T-helper 1 cell treated with Interleukin-12 subunit alpha and Interleukin-12 subunit beta and Interleukin-4 antibody, amounts not matched to agents 30 μg/mL and 1 μg/mL, for 36 hours (primary cell): Measurements from ENCODE around the gene CRIM1.
A peak's percentile ranks its signal among the peaks of the same experiment; 100 is the strongest.
"Not testable (repeated sequence)": the region's sequence is repeated elsewhere in the genome, so short reads cannot be mapped to it uniquely, and the experiment has no call there.

Experiments
- H3K27ac Mint-ChIP-seq: one replicate; pipeline ENCODE4 v1.8.0; 2021; ENCODE audit warnings: mild to moderate bottlenecking, mixed read lengths
- H3K27me3 Mint-ChIP-seq: one replicate; pipeline ENCODE4 v1.8.0; 2021; ENCODE audit warnings: low read depth, mixed read lengths
- H3K36me3 Mint-ChIP-seq: one replicate; pipeline ENCODE4 v1.8.0; 2021; ENCODE audit warnings: low read depth, mixed read lengths
- H3K4me1 Mint-ChIP-seq: one replicate; pipeline ENCODE4 v1.8.0; 2021; ENCODE audit warnings: low read depth, mixed read lengths
- H3K4me3 Mint-ChIP-seq: one replicate; pipeline ENCODE4 v1.8.0; 2021; ENCODE audit warnings: mild to moderate bottlenecking, moderate library complexity, mixed read lengths
- H3K9me3 Mint-ChIP-seq: one replicate; pipeline ENCODE4 v1.8.0; 2021; ENCODE audit warnings: mixed read lengths

CRIM1 gene

GRCh38 chr2:36355151-36355889, at the start of gene CRIM1:
TSS of gene CRIM1 (plus strand) at chr2:36355778. CDS start at chr2:36356293, 515 bp downstream.
- no peaks in the 10 kb centered on the region for H3K9me3 Mint-ChIP-seq
- H3K4me3 Mint-ChIP-seq: peak within 1 kb of the TSS; percentile 82
- peaks cover 67% of the 10 kb centered on the region for H3K27me3 Mint-ChIP-seq
- peak within 1 kb of the TSS; percentile 73 for H3K27ac Mint-ChIP-seq
- peaks cover 20% of the 10 kb centered on the region for H3K4me1 Mint-ChIP-seq
- peaks cover 4% of the 10 kb centered on the region for H3K36me3 Mint-ChIP-seq

DNA sequence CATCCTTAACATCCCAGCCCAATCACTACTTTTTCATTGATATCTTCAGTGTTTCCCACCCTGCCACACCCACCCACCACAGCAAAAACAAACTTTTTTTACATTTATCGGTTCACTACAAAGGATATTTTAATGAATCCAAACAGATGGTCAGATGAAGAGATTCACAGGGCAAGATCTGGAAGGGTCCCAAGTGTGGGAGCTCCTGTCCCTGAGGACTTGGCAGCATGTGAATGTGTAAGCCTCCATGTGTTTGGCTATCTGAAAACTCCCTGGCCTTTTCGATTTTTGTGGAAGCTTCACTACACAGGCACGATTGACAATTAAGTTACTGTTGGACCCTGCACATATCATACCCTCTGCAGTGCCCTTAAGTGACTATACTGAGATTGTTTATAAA, 48.1 kb upstream of the CRIM1 start:
- peaks cover 14% of the 10 kb centered on the region for H3K4me1 Mint-ChIP-seq
- H3K27ac Mint-ChIP-seq: no peak overlapping the region
- H3K27me3 Mint-ChIP-seq: peaks cover 9% of the 10 kb centered on the region
- H3K4me3 Mint-ChIP-seq: no peak overlapping the region
- H3K9me3 Mint-ChIP-seq: peaks cover 16% of the 10 kb centered on the region
- H3K36me3 Mint-ChIP-seq: peaks cover 7% of the 10 kb centered on the region

- peak overlapping the region; percentile 12 for H3K27ac Mint-ChIP-seq
- peaks cover 14% of the 10 kb centered on the region for H3K4me1 Mint-ChIP-seq
- H3K9me3 Mint-ChIP-seq: peaks cover 15% of the 10 kb centered on the region
- H3K27me3 Mint-ChIP-seq, H3K36me3 Mint-ChIP-seq, H3K4me3 Mint-ChIP-seq: not testable (repeated sequence)
Measured at GRCh38 chr2:36310444-36310843, 45.1 kb upstream of the CRIM1 start.

GRCh38 chr2:36318547-36318946, 37.0 kb upstream of the CRIM1 start:
- no peak overlapping the region for H3K27ac Mint-ChIP-seq
- peaks cover 2% of the 10 kb centered on the region for H3K36me3 Mint-ChIP-seq
- peaks cover 29% of the 10 kb centered on the region for H3K27me3 Mint-ChIP-seq
- no peak overlapping the region for H3K4me3 Mint-ChIP-seq
- H3K9me3 Mint-ChIP-seq: peaks cover 3% of the 10 kb centered on the region
- H3K4me1 Mint-ChIP-seq: peaks cover 1% of the 10 kb centered on the region

DNA sequence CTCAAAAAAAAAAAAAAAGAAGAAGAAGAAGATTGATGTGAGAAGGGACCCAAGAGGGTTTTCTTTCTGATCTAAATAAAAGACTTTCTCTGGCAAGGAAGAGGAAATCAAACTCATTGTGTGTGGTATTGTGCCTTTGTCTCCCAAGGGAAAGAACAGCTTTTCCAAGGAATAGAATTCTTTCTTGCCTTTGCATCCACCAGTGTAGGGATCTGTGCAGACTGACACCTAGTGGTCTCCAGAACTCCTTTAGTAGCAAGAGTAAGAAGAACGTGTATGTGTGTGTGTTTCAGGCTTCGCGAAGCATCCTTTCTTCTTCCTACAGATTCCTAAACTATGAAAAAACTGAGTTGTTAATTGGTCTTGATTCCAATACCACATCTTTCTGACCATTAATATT, 33.5 kb upstream of the CRIM1 start:
- Mint-ChIP-seq H3K27me3 (peaks cover 35% of the 10 kb centered on the region), H3K36me3 (peaks cover 2% of the 10 kb centered on the region), H3K27ac (no peak overlapping the region), H3K4me1 (peaks cover 1% of the 10 kb centered on the region), H3K9me3 (no peaks in the 10 kb centered on the region), H3K4me3 (no peak overlapping the region)

GRCh38 chr2:36326286-36326685, 29.3 kb upstream of the CRIM1 start:
- no peak overlapping the region for H3K27ac Mint-ChIP-seq
- H3K9me3 Mint-ChIP-seq: no peaks in the 10 kb centered on the region
- no peaks in the 10 kb centered on the region for H3K36me3 Mint-ChIP-seq
- H3K4me1 Mint-ChIP-seq: peaks cover 1% of the 10 kb centered on the region
- no peak overlapping the region for H3K4me3 Mint-ChIP-seq
- H3K27me3 Mint-ChIP-seq: peaks cover 52% of the 10 kb centered on the region

DNA sequence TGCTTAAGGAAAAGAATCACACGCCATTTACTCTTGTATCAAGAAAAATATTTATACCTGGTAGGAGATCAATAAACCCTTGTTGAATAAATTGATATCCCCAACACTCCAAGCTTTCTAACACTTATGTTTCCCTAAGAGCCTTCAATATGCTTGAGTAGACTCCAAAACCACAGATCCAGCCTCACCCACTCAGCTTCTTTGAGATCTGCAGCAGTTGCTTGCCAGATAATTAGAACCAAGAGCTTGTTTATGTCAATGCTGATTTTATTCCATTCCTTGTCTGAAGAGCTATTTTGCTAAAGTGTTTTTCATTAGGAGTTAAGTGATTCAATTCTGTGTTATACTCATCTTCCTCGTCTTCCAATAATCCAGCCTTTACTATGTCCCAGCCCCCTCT, 26.3 kb upstream of the CRIM1 start:
- no peaks in the 10 kb centered on the region for H3K36me3 Mint-ChIP-seq
- peaks cover 31% of the 10 kb centered on the region for H3K27me3 Mint-ChIP-seq
- H3K27ac Mint-ChIP-seq: no peak overlapping the region

DNA sequence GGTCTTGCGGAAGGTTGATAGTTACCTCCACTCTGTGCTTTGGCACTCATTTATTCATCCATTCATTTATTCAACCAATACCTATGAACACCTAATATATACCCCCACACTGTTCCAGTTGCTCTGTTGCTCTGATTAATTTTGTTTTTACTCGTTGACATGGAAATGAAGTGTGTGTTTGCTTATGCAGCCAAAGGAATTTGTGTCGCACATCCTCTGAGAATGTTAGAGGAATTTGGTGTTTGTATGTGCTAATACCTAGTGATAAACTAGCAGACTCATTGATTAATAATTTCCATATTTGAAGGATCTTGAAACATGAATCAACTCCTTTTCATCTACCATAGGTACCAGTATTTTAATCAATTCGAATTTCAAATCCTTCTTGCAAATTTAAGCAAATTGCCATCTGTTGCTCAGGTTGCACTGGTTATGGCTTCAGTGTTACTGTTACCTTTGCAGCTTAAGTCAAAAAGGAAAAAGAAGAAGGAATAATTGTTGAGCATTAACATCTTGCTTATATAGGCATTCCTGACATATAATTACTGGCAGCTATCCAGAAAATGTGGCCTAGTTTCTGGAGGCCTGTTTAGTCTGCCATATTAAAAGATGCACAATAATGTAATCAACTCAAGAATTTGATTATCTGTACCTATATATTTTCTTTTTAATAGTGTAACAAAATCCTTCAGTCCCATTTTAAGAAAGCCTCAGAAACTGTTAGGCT, 25.7 kb upstream of the CRIM1 start:
- H3K27ac Mint-ChIP-seq: no peak overlapping the region
- no peaks in the 10 kb centered on the region for H3K36me3 Mint-ChIP-seq
- H3K9me3 Mint-ChIP-seq: no peaks in the 10 kb centered on the region
- peaks cover 31% of the 10 kb centered on the region for H3K27me3 Mint-ChIP-seq
- H3K4me1 Mint-ChIP-seq: no peaks in the 10 kb centered on the region
- no peak overlapping the region for H3K4me3 Mint-ChIP-seq

More for the DNA sequence above, 26.3 kb upstream of the CRIM1 start:
- H3K4me1 Mint-ChIP-seq: no peaks in the 10 kb centered on the region
- H3K4me3 Mint-ChIP-seq: no peak overlapping the region
- no peaks in the 10 kb centered on the region for H3K9me3 Mint-ChIP-seq

GRCh38 chr2:36330473-36331395, 24.8 kb upstream of the CRIM1 start:
- Mint-ChIP-seq H3K27me3 (peaks cover 37% of the 10 kb centered on the region), H3K4me3 (no peak overlapping the region), H3K36me3 (no peaks in the 10 kb centered on the region), H3K9me3 (no peaks in the 10 kb centered on the region), H3K4me1 (no peaks in the 10 kb centered on the region), H3K27ac (no peak overlapping the region)

DNA sequence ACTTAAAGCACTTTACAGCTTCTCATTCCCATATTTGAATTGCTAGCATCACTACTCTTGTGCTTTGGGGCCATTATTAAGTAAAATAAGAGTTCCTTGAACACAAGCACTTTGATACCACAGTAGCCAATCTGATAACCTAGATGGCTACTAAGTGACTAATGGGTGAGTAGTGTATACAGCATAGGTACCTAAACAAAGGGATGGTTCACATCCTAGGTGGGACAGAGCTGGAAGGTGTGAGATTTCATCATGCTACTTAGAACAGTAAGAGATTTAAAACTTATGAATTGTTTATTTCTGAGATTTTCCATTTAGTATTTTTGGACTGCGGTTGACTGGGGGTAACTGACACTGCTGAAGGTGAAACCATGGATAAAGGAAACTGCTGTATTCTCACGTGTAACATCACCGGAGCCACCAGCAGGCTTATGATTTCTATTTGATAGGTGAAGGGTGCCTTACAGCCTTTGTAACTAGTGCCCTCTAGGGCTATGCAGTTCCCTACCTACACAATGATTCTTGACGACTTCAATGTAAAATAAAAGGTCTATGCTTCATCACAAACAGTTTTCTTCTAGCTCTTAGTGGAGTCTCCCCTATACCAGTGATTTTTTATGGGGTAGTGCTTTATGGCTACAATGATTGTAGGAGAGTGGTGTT, 22.1 kb upstream of the CRIM1 start:
- Mint-ChIP-seq H3K4me1 (peaks cover 7% of the 10 kb centered on the region), H3K9me3 (no peaks in the 10 kb centered on the region), H3K27ac (no peak overlapping the region), H3K36me3 (no peaks in the 10 kb centered on the region), H3K27me3 (peaks cover 17% of the 10 kb centered on the region), H3K4me3 (no peak overlapping the region)

GRCh38 chr2:36335597-36335996, 20.0 kb upstream of the CRIM1 start:
- Mint-ChIP-seq H3K4me3 (no peak overlapping the region), H3K4me1 (peaks cover 10% of the 10 kb centered on the region), H3K9me3 (no peaks in the 10 kb centered on the region), H3K27me3 (peaks cover 11% of the 10 kb centered on the region), H3K27ac (no peak overlapping the region), H3K36me3 (no peaks in the 10 kb centered on the region)

DNA sequence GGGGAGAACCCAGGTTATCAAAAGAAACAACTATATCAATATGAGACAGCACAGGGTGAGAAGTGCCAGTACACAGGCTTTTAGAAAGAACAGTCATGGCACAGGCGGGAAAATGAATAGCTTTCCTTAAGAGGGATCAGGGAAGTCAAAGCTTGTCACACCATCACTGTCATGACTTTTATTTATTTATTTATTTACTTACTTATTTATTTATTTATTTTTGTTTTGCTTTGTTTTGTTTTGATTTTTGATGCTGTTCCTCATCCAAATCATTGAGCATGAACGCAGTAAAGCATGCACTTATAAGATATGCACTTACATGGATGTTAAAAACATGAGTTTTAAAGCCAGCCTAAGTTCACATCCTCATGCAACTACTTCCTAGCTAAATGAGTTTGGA, 19.3 kb upstream of the CRIM1 start:
- H3K4me1 Mint-ChIP-seq: peaks cover 10% of the 10 kb centered on the region
- H3K27me3 Mint-ChIP-seq: peaks cover 11% of the 10 kb centered on the region
- H3K36me3 Mint-ChIP-seq: no peaks in the 10 kb centered on the region
- no peaks in the 10 kb centered on the region for H3K9me3 Mint-ChIP-seq
- H3K27ac Mint-ChIP-seq: no peak overlapping the region
- no peak overlapping the region for H3K4me3 Mint-ChIP-seq

DNA sequence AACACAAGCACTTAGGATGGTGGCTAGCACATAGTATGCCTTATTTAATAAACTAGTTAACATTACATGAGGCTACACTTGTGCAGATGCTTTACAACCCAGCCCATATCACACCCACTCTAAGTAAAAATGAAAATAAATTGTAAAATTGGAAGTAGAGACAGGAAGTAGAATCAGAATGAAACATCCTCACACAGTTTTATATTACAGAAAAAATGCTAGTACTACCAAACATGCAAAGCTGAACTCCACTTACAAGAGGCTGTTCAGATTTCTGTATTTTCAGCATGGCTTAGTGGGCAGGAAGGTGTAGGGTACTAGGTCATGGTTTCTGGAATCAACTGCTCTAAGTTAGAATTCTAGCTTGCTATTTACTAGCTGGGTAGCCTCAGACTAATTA, 18.2 kb upstream of the CRIM1 start:
- H3K27me3 Mint-ChIP-seq: peaks cover 11% of the 10 kb centered on the region
- no peaks in the 10 kb centered on the region for H3K36me3 Mint-ChIP-seq
- no peak overlapping the region for H3K27ac Mint-ChIP-seq
- peaks cover 10% of the 10 kb centered on the region for H3K4me1 Mint-ChIP-seq
- H3K9me3 Mint-ChIP-seq: no peaks in the 10 kb centered on the region
- H3K4me3 Mint-ChIP-seq: no peak overlapping the region
